AG09309 (cell line): Measurements from ENCODE around the gene LRRC8D.

Source experiments
- DNase-seq: peaks from one replicate; pipeline ENCODE4 v3.0.0-alpha.2; 2010; ENCODE audit warnings: low read depth
- H3K4me3 ChIP-seq: 2 replicates; pipeline ENCODE4 v1.5.1; 2011; ENCODE audit warnings: mild to moderate bottlenecking, low read depth, low read length, moderate library complexity; ENCODE audit not compliant: control insufficient read depth
- TF ChIP-seq, protein P1 (sequence below): IDR thresholded peaks from 2 replicates; pipeline ENCODE4 v1.5.1; 2011; ENCODE audit warnings: mild to moderate bottlenecking, low read depth, low read length, inconsistent platforms; ENCODE audit not compliant: insufficient read depth, control insufficient read depth; ENCODE audit errors: missing control alignments

Gene LRRC8D

GRCh38 chr1:89800022-89800655 lies 20.7 kb upstream of the LRRC8D start:
- DNase-seq: no peak
- TF ChIP-seq, protein P1, sequence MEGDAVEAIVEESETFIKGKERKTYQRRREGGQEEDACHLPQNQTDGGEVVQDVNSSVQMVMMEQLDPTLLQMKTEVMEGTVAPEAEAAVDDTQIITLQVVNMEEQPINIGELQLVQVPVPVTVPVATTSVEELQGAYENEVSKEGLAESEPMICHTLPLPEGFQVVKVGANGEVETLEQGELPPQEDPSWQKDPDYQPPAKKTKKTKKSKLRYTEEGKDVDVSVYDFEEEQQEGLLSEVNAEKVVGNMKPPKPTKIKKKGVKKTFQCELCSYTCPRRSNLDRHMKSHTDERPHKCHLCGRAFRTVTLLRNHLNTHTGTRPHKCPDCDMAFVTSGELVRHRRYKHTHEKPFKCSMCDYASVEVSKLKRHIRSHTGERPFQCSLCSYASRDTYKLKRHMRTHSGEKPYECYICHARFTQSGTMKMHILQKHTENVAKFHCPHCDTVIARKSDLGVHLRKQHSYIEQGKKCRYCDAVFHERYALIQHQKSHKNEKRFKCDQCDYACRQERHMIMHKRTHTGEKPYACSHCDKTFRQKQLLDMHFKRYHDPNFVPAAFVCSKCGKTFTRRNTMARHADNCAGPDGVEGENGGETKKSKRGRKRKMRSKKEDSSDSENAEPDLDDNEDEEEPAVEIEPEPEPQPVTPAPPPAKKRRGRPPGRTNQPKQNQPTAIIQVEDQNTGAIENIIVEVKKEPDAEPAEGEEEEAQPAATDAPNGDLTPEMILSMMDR: no peak
- no peak overlapping the region for H3K4me3 ChIP-seq

DNA sequence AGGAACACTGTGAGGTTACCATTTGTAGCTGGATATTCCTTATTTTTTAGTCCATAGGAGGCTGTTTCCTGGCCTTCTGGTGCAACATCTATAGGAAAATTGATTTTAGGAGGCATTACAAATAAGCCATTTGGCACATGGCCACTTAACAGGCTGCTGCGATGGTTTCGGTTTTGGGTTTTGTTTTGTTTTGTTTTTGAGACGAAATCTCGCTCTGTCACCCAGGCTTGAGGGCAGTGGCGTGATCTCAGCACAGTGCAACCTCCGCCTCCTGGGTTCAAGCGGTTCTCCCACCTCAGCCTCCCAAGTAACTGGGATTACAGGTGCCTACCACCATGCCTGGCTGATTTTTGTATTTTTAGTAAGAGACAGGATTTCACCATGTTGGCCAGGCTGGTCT lies 20.1 kb upstream of the LRRC8D start:
- TF ChIP-seq, protein P1: no peak
- H3K4me3 ChIP-seq: no peak overlapping the region
- no peak for DNase-seq

- no peak for DNase-seq
- TF ChIP-seq, protein P1: no peak
Measured at GRCh38 chr1:89802051-89802450, 18.8 kb upstream of the LRRC8D start.

GRCh38 chr1:89802841-89803240 lies 18.0 kb upstream of the LRRC8D start:
- DNase-seq: no peak
- H3K4me3 ChIP-seq: no peak overlapping the region
- TF ChIP-seq, protein P1: no peak

More at GRCh38 chr1:89802051-89802450, 18.8 kb upstream of the LRRC8D start:
- H3K4me3 ChIP-seq: no peak overlapping the region

DNA sequence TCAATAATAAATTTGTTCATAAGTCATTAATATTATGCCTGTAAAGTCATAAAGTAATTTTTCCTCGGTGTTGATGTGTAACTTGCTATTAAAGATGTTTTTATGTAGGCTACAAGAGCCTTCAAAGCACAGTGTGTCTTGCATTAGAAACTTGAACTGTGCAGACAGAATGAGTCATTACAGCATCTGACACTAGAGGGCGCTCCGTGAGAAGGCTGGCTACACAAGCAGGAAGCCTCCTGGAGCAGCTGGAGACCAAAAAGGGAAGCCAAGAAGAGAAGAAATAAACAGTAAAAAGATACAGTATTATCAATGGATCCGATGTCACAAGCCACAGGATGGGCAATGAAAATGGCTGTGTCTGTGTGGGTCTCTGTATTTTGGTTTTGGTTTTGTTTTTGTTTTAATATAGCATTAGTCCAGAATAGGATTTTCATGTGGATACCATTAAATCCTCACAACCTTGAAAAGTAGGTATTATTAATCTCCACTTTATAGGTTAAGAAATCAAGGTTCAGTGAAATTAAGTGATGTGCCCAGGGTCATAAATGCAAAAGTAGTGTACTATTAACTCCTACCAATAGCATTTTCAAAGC lies 16.1 kb upstream of the LRRC8D start:
- H3K4me3 ChIP-seq: no peak overlapping the region
- DNase-seq: no peak
- TF ChIP-seq, protein P1: peak; percentile 90

DNA sequence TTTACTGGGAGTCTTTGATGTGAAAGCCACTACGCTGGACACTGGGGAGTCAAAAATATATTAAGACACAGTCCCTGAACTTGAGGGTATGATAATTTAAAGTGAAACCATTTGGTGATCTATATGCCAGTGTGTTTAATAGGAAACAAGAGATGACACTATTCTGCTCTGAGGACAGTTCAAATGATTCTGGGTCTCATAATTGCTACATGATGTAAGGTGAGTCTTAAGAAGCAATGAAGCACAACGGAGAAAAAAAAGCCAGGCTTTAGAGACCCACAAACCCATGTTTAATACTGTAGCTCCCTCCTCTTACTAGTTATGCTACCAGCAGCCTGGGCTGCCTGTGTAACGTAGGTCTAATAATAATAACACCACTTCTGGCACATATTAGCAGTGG lies 14.2 kb upstream of the LRRC8D start:
- no peak overlapping the region for H3K4me3 ChIP-seq
- TF ChIP-seq, protein P1: no peak
- DNase-seq: no peak
